ENCODE measurements around the gene SASH1.

SASH1 gene

DNA sequence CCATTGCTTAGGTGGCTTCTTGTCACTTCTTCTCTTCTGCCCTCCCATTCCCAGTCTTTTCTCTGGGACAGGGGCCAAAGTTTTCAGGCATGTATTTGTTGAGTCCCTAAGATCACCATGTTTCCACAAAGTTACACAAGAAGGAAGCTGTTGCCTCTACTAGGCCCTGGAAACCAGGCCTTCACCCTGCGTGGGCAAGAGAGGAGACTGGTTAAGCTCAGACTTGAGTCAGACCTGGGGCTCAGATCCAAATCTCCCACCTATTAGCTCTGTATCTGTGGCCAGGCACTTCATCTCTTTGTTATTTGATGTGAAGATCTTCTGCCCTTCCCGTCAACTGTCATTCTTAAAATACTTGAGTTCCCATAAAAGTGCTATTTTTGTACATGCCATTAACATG lies 154.6 kb downstream of the SASH1 start:
- DNase-seq (ENCODE audit: low spot score): no peak

DNA sequence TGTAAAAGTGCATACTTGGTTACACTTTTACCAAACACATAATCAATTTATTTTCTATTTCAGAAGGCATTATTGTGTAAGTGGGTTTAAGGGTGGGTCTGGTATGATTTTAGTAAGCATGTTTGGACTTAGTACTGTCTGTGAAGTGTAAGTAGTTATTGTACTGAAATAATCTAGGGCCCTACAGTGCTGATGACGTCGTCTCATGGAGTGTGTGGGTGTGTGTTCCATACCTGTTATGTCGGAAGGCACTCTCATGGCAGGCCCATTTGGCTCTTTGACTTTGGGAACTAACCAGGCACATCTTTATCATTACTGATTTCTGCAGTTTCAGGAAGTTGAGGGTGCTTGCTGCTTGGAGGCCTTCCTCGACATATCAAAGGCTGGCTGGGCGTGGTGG lies 155.1 kb downstream of the SASH1 start:
- no peak for DNase-seq (ENCODE audit: low spot score)

DNA sequence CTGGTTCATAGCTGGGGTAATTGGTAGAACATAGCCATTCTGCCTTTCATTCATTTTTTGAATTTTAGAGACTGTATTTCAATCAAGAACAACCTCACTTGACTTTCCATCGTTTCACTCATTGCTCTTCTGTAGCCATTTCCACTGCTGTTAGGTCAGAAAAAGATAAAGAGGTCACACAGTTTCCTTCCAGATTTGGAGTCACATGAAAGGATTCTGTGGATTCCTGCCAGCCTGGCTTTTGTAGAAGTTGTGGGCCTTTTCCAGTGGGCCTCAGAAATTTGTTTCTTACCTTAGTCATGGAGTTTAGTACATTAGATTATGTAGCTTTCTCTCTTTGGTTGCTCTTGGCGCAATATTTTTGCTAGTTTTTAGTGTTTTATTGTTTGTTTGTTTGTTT lies 157.8 kb downstream of the SASH1 start:
- DNase-seq (ENCODE audit: low spot score): no peak

DNA sequence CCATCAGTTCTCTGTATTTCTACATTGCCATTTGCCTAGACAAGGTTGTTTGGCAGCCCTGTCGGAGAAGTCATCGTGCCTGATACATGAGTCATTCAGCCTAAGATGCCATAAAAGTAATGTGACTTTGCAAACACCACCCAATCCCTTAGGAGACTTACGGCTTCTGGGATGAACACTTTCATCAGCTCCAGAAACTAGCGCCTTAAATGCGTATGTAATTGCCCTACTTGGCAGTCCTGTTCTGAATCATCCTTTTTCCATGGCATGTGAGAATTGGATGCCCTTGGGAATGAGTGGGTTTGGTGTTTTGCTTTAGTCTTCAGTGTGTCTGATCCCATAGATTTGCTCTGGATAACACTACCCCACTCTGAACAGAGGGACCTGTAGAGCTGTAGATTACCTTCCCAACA lies 158.5 kb downstream of the SASH1 start:
- DNase-seq (ENCODE audit: low spot score): no peak

DNA sequence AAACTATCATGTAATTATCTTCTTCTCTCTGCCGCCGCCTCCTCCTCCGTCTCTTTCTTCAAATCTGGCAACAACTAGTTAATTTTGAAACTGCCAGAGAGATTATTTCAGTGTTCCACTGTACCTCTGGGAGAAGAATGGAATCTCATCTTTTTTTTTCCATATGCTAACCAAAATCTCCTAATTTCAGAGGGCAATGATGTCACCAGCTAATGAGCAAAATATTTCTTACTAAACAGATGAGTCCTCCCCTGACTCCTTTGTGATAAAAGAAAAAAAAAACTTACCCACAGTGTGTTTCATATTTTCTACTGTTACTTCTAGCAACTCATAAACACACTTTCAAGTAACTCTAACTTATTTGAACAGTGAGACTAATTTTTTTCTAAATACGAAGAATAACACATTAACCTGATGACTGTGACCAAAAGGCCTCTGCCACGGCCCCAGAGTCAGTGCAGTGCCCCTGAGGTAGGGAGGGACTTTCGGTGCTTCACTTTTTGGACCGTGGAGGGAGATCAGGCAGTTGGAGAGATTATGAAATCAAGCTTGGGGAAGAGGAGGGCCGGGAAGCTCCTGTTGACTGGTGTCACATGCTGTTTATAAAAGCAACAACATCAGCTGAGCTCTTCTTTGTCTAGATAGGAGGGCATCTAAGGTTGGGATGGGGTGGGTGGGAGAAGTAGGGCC lies 159.6 kb downstream of the SASH1 start:
- no peak for DNase-seq (ENCODE audit: low spot score)

DNA sequence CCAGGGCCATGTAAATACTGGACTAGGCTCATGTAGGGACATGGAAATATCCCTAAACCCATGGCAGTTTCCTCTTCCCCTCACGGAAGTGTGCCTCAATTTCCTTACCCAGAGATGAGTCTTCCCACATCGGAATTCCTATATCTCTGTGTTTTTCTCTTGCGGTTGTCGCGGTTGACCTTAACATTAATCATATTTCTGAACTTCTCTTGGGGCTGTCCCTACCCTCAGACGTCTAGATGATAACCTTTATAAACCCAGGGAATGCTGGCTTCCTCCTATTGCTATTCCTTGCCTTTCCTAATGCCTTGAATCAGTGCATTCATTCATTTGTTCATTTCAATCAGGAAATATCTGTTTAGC lies 160.1 kb downstream of the SASH1 start:
- no peak for DNase-seq (ENCODE audit: low spot score)

DNA sequence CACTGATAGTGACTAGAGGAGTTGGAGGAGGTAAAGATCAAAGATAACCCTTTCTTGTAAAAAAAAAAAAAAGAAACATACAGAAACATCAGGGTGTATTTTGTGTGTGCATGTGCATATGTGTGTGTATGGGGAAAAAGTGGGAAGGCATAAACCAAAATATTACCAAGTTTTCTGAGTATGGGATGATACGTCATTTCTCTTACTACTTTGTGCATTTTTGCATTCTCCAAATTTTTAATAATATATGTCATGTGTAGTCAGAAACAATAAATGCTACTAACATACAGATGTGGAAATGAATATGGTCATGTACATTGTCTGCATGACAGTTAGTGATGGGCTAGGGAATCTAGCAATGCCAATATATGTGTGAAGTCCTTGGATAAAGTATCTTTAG lies 161.1 kb downstream of the SASH1 start:
- DNase-seq (ENCODE audit: low spot score): no peak

DNA sequence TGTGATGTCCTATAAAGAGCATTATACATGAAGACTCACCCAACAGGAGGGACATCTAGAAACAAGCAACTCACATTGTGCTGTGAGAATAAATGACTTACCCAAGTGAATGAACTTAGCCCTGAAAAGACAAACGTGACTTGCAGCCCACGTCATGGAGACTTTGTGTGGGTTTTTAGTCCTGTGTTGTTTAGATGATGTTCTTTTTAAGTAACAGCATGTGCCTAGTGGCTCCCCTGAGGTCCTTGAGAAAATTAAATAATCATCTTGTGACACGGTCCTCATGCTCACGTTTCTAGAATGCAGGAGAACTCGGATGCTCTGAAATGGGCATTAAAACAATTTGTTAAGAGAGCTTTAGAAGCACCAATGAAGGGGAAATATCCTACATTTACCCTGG lies 165.1 kb downstream of the SASH1 start:
- no peak for DNase-seq (ENCODE audit: low spot score)

DNA sequence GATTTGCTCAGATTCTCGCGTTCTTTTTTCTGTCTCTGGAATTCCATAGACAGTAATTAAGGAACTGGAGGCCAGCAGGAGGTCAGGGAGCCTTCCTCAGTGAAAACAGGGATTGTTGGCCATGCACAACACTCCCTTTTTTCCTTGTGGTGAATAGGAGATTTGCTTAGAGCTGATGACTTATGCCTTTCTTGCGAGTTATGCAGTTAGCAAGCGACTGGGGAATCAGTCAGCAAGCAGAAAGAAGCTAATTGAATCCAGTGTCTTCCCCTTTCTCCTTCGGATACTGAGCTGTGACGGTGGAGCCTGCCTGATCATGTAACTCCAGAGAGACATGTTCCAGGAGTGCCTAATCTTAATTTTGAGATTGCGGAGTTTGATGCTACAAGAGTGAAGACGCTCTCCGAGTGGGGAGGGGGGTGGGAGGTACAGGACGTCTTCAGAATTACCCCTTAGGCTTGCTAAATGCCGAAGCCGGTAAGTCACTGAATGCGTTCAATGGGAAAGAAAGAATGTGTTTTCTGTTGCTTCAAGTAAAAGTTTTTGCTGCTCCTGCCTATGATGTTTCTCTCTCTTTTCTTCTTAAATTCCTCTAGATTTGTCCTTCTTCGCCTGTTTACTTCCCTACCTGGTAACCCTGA lies 165.9 kb downstream of the SASH1 start:
- no peak for DNase-seq (ENCODE audit: low spot score)

DNA sequence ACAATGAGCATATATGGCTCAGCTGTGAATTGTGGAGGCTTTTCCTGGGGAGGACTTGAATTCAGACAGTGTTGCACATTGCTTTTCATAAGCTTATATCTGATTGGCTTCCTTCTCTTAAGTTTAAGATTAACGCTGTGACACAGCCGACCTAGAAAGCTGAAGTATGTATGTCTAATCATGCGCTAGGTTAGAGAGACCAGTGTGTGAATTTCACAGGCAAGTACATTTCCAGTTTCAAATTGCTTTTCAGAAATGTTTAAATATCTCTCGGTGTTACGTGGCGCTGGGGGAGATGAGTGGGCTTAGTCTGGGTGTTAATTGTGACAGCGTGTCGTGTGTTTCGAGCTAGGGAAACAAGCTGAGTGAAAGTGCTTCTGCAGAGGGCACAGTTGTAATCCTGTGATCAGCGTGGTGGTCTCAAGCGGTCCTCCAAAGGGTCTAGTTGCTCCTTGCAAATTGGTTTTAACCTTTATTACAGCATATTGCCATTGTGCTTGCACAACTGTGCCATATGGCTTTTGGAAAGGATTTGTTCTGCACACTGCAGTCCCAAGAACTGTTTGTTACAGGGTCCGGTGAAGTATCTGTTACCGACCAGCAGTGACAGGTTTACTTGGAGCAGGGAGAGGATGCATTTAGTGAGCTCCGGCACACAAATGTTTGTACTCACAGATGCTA lies 166.6 kb downstream of the SASH1 start:
- no peak for DNase-seq (ENCODE audit: low spot score)

DNA sequence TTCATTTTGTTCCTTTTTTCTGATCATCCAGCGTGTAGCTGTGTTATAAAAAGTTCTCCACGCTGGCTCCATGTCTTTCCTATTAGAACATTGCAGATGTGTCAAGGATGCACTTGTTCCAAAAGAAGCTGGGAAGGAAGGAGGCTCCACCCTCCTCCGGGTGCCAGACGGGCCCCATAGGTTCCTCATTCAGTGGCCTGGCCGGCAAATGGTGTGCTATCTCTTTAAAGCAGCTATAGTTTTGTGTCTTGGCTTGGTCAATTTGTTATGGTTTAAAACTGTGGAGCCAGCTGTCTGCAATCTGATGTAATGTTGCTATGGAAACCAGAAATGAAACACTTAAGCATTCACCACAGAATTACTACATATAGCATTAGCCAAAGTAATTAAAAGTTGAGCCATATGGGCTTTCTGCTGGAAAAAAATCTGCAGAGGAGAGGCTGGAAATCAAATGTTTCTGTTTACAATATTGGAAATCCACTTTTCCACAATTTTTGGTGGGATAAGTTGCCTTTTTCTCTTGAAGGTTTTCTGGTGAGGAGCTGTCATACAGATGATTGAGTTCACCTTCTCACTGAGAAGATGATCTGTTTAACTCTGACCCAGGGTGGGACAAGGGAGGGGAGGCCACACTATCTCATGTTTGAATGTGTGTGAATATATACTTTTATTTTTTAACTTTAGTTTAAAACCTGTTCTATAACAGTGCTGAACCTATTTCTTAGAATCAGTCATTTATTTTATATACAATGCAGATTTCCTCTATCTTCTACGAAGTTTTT lies 167.4 kb downstream of the SASH1 start:
- DNase-seq (ENCODE audit: low spot score): no peak

DNA sequence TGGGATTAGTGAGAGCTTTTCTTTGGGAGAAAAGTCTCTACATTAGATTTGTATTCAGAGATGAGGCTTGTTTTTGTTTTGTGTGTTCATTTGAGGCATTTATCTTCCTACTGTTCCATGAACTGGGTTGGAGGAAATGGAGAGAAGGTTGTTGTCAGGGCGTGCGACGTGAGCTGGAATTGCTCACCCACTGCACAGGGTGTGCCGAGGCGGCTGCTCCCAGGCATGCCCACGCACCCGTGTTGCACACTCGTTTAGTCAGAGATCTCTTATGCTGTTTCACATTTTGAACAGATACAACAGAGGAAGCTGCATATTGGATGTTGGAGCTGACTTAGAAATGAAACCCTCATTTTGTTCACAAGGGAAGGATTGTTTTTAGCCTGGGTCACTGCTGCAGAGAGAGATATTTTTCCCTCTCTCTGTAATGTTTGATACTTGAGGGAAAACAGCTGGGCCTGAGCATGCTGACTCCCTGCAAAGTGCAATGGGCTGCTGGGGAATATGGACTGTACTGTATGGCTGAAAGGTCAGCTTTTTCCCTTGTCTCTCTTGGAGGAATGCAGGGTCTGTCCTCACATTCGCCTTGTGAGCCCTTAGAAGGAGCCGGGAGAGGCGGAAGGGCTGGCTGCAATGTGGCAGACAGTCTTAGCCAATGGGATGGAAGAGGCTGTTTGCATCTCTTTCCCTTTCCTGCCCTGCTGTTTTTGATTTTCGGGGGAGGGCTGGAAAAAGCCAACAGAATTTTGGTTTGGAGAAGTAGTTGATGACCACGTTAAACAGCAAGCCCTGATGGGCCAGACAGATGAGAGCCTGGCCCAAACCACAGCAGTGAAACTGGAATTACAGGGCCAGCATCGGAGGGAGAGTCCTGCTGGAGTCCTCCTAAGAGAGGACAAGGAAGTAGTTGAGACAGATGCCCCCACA lies 170.8 kb downstream of the SASH1 start:
- DNase-seq (ENCODE audit: low spot score): no peak

DNA sequence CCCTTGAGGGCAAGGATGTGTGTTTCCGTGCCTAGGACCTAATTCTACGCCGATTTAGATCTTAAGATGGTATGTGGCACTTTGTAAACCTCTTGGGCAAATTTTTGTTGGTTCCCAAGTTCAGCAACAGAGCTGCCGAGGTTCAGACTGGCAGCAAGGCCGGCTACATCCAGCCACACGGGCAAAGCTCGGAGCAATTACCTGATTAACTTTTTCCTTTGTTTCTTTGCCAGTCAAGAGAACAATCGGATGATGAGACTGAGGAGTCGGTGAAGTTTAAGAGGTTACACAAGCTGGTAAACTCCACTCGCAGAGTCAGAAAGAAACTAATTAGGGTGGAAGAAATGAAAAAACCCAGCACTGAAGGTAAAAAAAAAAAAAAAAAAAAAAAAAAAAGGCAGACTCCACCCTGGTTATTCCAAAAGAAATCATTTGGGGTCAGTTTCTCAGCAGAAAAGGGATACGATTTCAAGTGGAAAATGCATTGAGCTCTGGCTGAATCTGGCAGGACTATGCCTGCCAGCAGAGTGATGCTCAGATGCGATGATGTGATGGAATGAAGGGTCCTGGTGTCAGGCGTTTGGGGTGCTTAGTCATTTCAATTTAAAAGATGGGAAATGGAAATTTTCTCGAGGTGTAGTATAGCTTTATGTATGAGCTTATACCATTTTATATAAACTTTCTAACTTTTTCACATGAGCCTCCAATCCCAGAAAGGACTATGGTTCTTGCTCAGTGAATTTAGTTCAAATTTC lies 171.6 kb downstream of the SASH1 start:
- DNase-seq (ENCODE audit: low spot score): no peak

DNA sequence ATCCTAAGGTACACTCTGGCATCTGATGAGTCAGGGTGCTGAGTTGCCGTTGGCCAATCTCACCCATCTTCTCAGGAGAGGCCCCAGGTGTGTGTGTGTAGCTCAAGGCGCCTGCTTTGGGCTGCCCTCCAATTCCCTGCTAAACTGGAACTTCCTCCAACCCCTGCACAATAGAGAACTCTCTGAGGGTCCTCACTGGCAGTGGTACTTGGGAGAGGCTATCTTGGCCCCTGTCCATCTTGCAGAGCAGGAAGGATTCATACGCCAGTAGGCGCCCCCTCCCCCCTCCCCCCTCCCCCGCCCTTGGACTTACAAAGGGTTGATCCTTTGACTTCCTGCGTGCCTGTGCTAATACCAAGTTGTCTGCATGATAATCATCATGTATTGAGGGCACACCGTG lies 173.6 kb downstream of the SASH1 start:
- DNase-seq (ENCODE audit: low spot score): no peak

DNA sequence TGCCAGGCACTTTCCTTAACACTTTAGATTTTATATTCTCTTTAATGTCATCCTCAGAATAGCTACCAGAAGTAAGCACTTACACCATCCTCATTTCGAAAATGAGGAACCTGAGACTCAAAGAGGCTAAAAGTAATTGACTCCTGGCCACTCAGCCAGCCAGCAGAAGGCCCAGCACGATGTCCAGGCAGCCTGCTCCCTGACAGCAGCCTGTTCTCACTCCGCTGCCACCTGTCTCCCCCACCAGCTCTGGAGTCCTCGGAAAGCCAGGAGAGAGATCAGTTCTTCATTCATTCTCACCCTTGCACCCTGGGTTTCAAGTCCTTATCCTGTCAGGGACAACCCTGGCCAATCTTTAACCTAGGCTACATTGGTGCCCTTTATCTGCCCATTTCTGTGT lies 174.0 kb downstream of the SASH1 start:
- no peak for DNase-seq (ENCODE audit: low spot score)

DNA sequence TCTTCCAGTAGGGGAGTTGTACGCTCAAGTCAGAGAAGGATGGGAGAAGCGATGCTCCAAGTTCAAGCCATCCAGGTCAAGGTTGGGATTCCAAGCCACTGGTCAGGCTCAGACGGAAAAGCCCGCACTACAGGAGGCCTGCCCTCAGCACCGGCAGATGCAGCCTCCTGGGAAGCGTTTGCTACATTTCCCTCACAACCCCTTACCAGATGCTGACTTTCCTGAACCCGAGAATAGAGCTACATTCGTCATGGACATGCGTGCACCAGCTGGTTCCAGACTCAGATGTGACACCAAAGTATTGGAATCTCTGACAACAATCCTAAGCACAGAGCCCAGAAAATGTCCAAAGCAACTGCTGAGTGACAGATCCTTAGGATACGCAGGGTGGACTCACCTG lies 174.8 kb downstream of the SASH1 start:
- no peak for DNase-seq (ENCODE audit: low spot score)

DNA sequence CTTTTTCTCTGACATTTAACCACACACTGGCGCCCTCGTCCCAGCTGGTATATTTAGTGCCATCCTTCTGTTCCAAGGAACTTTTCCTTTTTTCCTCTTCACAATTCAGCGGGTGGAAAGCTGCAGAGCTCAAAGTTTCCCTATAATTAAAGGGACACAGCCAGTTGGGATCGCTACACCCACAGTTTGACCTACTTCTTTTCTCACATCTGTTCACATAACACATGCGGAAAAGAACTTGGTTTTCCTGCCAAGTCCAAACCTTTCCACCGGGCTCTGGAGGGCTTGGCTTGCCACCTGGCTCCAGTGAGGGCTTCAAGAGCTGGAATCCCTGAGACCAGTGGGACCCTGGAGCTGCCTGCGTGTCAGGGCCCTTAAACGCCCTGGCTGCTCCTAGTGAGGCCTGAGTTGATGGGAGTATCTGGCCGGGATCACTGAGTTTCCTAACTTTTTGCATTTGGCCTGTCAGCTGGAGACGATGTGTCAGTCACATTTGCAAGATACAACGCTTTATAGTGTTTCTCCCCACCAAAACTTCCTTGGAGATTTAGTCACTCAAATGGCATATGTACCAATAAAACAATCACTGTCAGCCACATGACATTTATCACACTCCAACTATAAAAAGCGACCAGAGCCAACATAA lies 176.0 kb downstream of the SASH1 start:
- no peak for DNase-seq (ENCODE audit: low spot score)

DNA sequence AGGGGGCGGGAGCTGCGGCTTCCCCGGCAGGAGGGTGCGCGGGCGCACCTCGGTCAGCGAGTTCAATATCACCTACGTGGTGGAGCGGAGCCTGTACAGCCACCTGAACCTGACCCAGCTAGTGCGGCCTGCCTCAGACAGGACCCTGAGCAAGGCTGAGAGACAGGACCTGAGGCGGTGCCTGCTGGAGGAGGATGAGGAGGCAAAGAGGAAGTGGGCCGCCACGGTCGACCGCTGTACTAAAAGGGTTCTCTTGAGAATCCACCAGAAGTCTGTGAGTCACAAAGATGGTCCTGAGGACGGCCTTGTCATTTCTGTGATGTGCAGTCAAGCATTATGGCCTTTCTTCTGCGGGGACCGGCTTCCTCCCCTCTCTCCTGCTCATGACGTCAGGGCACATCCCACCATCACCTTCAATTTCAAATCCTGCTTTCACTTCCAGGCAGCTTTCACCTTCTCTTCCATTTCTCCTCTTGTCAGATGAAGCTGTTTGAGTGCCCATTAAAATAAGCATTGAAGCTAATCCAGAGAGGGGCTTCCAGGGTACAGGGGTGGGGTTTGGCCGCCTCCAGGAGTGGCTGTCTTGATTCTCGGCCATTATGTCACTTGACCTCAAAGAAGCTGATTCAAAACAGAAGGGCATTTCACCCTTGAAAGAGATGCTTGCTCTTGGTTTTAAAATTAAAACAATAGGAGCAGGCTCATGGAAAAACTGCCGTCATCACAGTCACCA lies 177.6 kb downstream of the SASH1 start:
- DNase-seq (ENCODE audit: low spot score): no peak

DNA sequence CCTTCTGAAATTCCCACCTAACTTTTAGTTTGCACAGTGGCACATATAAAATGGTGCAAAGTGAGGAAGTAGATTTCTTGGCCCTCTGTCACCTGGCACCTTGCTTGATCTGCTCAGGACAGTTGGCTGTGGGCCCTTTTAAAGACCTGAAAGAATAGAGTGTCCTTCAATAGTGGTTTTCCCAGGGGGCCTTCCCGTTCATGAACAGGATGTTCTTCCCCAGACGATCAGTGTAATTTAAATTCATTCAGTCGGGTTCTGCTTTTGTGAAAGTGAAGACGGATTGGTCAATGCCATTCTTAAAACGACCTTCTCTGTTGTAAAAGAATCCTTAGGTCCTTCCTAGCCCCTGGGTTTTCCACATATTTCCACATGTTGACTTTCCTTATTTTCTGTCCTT lies 178.5 kb downstream of the SASH1 start:
- DNase-seq (ENCODE audit: low spot score): no peak

DNA sequence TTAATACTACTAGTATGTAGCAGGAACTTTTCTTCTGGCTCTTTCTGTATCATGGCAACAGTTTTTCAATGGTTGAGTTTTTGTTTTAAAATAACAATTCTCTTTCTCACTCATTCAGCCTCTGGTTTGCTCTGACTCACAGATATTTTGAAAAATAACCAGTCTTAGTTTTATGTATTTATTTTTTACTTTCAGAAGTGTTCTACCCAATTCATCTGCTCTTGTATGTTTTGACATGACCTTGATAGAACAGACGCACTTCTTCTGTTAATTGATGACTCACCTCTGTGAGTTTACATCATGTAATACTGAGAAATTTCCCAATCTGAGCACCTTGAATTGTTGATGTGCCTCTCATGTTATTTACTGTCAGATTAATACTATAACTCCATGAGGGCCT lies 178.9 kb downstream of the SASH1 start:
- no peak for DNase-seq (ENCODE audit: low spot score)
